Vagina (tissue), 2 donors: ENCODE results near the gene ANP32B.

Experiments used
- POLR2A ChIP-seq, 2 donors: fragments of 450-650 bp; IDR thresholded peaks; one replicate each; pipeline ENCODE4 v1.6.1; 2017; ENCODE audit warnings: antibody characterized with exemption in 2 of 2, mild to moderate bottlenecking in 2 of 2, moderate library complexity in 2 of 2
- TF ChIP-seq, protein P1 (sequence below), 3 experiments: fragments of 450-650 bp in 2 of 3; fragments of 200-600 bp in 1 of 3; sonication (generic) in 1 of 3; IDR thresholded peaks; one replicate each; pipeline ENCODE4 v1.5.1; 2017 to 2019; ENCODE audit warnings: antibody characterized with exemption in 3 of 3, mild to moderate bottlenecking in 2 of 3, moderate library complexity in 2 of 3

DNA sequence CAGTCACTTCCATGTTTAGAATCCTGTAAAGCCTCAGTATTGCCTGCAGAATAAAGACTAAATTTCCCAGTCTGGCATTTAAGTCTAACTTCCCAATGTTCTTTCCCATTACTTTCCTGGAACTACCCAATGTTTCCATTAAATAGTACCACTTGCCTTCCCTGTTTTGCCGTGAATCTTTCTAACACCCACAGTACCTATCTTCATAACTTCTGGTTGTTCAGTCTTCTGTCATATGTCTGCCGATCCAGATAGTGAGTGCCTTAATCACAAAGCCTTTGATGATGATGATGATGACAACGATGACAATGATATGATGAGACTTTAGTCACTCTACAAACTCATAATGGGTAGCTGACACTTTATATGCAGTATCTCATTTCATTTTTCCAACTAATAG lies 38.5 kb upstream of the ANP32B start:
- TF ChIP-seq, protein P1, sequence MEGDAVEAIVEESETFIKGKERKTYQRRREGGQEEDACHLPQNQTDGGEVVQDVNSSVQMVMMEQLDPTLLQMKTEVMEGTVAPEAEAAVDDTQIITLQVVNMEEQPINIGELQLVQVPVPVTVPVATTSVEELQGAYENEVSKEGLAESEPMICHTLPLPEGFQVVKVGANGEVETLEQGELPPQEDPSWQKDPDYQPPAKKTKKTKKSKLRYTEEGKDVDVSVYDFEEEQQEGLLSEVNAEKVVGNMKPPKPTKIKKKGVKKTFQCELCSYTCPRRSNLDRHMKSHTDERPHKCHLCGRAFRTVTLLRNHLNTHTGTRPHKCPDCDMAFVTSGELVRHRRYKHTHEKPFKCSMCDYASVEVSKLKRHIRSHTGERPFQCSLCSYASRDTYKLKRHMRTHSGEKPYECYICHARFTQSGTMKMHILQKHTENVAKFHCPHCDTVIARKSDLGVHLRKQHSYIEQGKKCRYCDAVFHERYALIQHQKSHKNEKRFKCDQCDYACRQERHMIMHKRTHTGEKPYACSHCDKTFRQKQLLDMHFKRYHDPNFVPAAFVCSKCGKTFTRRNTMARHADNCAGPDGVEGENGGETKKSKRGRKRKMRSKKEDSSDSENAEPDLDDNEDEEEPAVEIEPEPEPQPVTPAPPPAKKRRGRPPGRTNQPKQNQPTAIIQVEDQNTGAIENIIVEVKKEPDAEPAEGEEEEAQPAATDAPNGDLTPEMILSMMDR (IDR thresholded peaks at IDR 0.05) = no peak
- TF ChIP-seq POLR2A (IDR thresholded peaks at IDR 0.05) = no peak
